ENCODE data around the gene SPPL2C.

Gene SPPL2C

GRCh38 chr17:45863857-45864654 is 19.4 kb downstream of the SPPL2C start:
- Histone ChIP-seq H3K4me3 (no peak overlapping the region), H3K9ac (no peak overlapping the region), H3K36me3 (no peaks in the 10 kb centered on the region), H3K4me2 (no peak overlapping the region), H4K20me1 (no peaks in the 10 kb centered on the region; a peak in 1 of 22 replicates), H3K27ac (no peak overlapping the region), H3K27me3 (no peaks in the 10 kb centered on the region), H3K9me3 (replicated peaks in 1 of 11) (peaks cover 0 to 12% (median 4%) of the 10 kb centered on the region in 11 experiments; a peak in 8 of 22 replicates), H3K4me1 (peaks cover 0 to 10% (median 0%) of the 10 kb centered on the region in 10 experiments; a peak in 5 of 20 replicates)
- no peak for TF ChIP-seq Cebpa-rat (IDR thresholded peaks at IDR 0.05)

- Histone ChIP-seq H3K36me3 (no peaks in the 10 kb centered on the region), H3K27ac (no peak overlapping the region), H3K27me3 (no peaks in the 10 kb centered on the region), H3K4me3 (no peak overlapping the region), H3K4me1 (peaks cover 7 to 22% (median 9%) of the 10 kb centered on the region in 10 experiments; a peak in 17 of 20 replicates), H3K9ac (no peak overlapping the region), H3K4me2 (no peak overlapping the region), H4K20me1 (no peaks in the 10 kb centered on the region; a peak in 1 of 22 replicates), H3K9me3 (replicated peaks in 1 of 11) (peaks cover 0 to 7% (median under 1%) of the 10 kb centered on the region in 11 experiments; a peak in 8 of 22 replicates)
- TF ChIP-seq Cebpa-rat (IDR thresholded peaks at IDR 0.05) = no peak
These were observed 22.5 kb downstream of the SPPL2C start for GRCh38 chr17:45867171-45867570.

GRCh38 chr17:45867702-45868101 is 23.0 kb downstream of the SPPL2C start:
- no peak for TF ChIP-seq Cebpa-rat (IDR thresholded peaks at IDR 0.05)

GRCh38 chr17:45868276-45868675 is 23.6 kb downstream of the SPPL2C start:
- TF ChIP-seq Cebpa-rat (IDR thresholded peaks at IDR 0.05) = no peak
- Histone ChIP-seq H3K4me3 (no peak overlapping the region), H3K9ac (no peak overlapping the region), H3K4me2 (peak overlapping the region in 4 of 11 experiments; percentile 16 to 30 (median 28); a peak in 3 of 22 replicates), H3K27me3 (no peaks in the 10 kb centered on the region), H3K4me1 (peaks cover 8 to 26% (median 11%) of the 10 kb centered on the region in 10 experiments; a peak in 19 of 20 replicates), H3K27ac (no peak overlapping the region), H4K20me1 (no peaks in the 10 kb centered on the region; a peak in 2 of 22 replicates), H3K36me3 (no peaks in the 10 kb centered on the region), H3K9me3 (replicated peaks in 1 of 11) (no peaks in the 10 kb centered on the region)

More at GRCh38 chr17:45867702-45868101, 23.0 kb downstream of the SPPL2C start:
- Histone ChIP-seq H3K4me2 (peak overlapping the region in 3 of 11 experiments; percentile 16 to 30 (median 30); a peak in 2 of 22 replicates), H3K9me3 (replicated peaks in 1 of 11) (peaks cover 0 to 2% (median 0%) of the 10 kb centered on the region in 11 experiments; a peak in 2 of 22 replicates), H3K27ac (no peak overlapping the region), H3K4me1 (peaks cover 7 to 22% (median 9%) of the 10 kb centered on the region in 10 experiments; a peak in 17 of 20 replicates), H4K20me1 (no peaks in the 10 kb centered on the region; a peak in 2 of 22 replicates), H3K36me3 (no peaks in the 10 kb centered on the region), H3K9ac (no peak overlapping the region), H3K4me3 (no peak overlapping the region), H3K27me3 (no peaks in the 10 kb centered on the region)

- Histone ChIP-seq H3K36me3 (no peaks in the 10 kb centered on the region), H3K9me3 (replicated peaks in 1 of 11) (no peaks in the 10 kb centered on the region), H3K4me1 (peaks cover 16 to 39% (median 20%) of the 10 kb centered on the region in 10 experiments), H3K27me3 (no peaks in the 10 kb centered on the region), H4K20me1 (no peaks in the 10 kb centered on the region; a peak in 2 of 22 replicates), H3K9ac (no peak overlapping the region), H3K27ac (no peak overlapping the region), H3K4me2 (peak overlapping the region; percentile 8 to 40 (median 29); a peak in 12 of 22 replicates), H3K4me3 (no peak overlapping the region)
- no peak for TF ChIP-seq Cebpa-rat (IDR thresholded peaks at IDR 0.05)
These were observed 25.1 kb downstream of the SPPL2C start for GRCh38 chr17:45869676-45870341.

GRCh38 chr17:45870342-45870974 is 25.8 kb downstream of the SPPL2C start:
- no peaks in the 10 kb centered on the region for H3K36me3 ChIP-seq
- H3K27me3 ChIP-seq = no peaks in the 10 kb centered on the region
- H3K27ac ChIP-seq = no peak overlapping the region

GRCh38 chr17:45871718-45872117 is 27.0 kb downstream of the SPPL2C start:
- H3K9ac ChIP-seq = no peak overlapping the region
- no peaks in the 10 kb centered on the region for H3K36me3 ChIP-seq
- no peaks in the 10 kb centered on the region for H3K27me3 ChIP-seq
- no peak for TF ChIP-seq Cebpa-rat (IDR thresholded peaks at IDR 0.05)
- H3K4me1 ChIP-seq = peaks cover 16 to 39% (median 20%) of the 10 kb centered on the region in 10 experiments
- no peaks in the 10 kb centered on the region for H3K9me3 ChIP-seq (replicated peaks in 1 of 11)
- no peak overlapping the region for H3K4me2 ChIP-seq
- no peak overlapping the region for H3K4me3 ChIP-seq
- no peaks in the 10 kb centered on the region; a peak in 2 of 22 replicates for H4K20me1 ChIP-seq
- H3K27ac ChIP-seq = no peak overlapping the region

More at GRCh38 chr17:45870342-45870974, 25.8 kb downstream of the SPPL2C start:
- H3K4me2 ChIP-seq = peak overlapping the region in 10 of 11 experiments; percentile 8 to 40 (median 30); a peak in 10 of 22 replicates
- H3K9me3 ChIP-seq (replicated peaks in 1 of 11) = no peaks in the 10 kb centered on the region
- peaks cover 16 to 39% (median 20%) of the 10 kb centered on the region in 10 experiments for H3K4me1 ChIP-seq
- H4K20me1 ChIP-seq = no peaks in the 10 kb centered on the region; a peak in 2 of 22 replicates
- no peak for TF ChIP-seq Cebpa-rat (IDR thresholded peaks at IDR 0.05)
- no peak overlapping the region for H3K4me3 ChIP-seq
- no peak overlapping the region for H3K9ac ChIP-seq

- Histone ChIP-seq H4K20me1 (no peaks in the 10 kb centered on the region; a peak in 2 of 22 replicates), H3K27ac (peak overlapping the region in 1 of 11 experiments; percentile 0; a peak in 1 of 22 replicates), H3K27me3 (no peaks in the 10 kb centered on the region), H3K4me1 (peaks cover 16 to 30% (median 20%) of the 10 kb centered on the region in 10 experiments), H3K4me3 (no peak overlapping the region), H3K9me3 (replicated peaks in 1 of 11) (peaks cover 0 to 11% (median 0%) of the 10 kb centered on the region in 11 experiments; a peak in 4 of 22 replicates), H3K9ac (peak overlapping the region in 2 of 11 experiments; percentile 31 to 32; a peak in 2 of 22 replicates), H3K4me2 (peak overlapping the region in 10 of 11 experiments; percentile 10 to 55 (median 46); a peak in 19 of 22 replicates), H3K36me3 (no peaks in the 10 kb centered on the region)
- TF ChIP-seq Cebpa-rat (IDR thresholded peaks at IDR 0.05) = no peak
These were observed 29.0 kb downstream of the SPPL2C start for GRCh38 chr17:45873728-45874127.

Measured in BLaER1 treated with 17β-estradiol and CSF1 and Interleukin-3, amounts not matched to agents 10 nM and 100 nM (cell line).